ENCODE measurements around the gene FAM83C. TPM values are rescaled to one million over a fixed set of nuclear protein-coding genes. Genes with fewer than 3 reads are reported as not detected.

Gene FAM83C
- total and polyA plus RNA-seq, 9 of the 15 experiments (the other 6 are each of a cell fraction or from before 2014, with no cell fraction given): not detected

DNA sequence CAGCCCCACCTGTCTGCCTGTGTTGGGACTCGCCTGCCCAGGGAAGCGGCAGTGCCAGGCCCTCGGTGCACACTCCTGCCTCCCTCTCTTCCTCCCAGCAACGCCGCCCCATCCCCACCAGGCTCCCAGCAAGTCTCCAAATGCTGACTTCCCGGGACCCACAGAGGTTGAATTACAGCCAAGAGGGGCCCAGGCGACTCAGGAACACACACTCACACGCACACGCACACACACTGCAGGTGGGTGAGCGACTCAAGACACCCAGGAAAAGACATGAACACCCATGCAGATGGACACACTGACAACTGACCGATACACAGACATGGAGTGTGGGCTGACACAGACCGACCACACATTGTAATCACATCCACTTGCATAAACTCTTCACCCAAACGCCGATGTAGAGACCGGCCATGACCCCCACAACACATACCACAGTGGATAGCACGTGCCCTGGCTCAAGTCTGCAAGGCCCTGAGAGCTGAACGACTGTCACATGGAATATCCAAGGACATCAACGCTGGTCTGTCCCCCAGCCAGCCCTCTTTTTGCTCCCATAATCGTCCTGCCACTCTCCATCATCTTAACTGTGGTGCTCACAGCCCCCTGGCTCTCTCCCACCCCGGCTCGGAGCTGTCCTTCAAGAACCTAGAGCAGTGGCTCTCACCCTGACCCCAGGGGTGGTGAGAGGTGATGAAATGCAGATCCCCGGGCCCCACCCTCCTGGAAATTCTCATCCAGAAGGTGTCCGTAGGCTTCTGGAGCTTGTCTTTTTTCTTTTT is 470 bp upstream of the FAM83C start:
- Histone ChIP-seq H4K20me1 (replicated peaks; ENCODE audit: control insufficient read depth, insufficient read depth, low read length) (no peaks in the 10 kb centered on the region), H3K9me3 (replicated peaks; ENCODE audit: control insufficient read depth, insufficient read depth, low read depth, low read length) (no peaks in the 10 kb centered on the region), H3K9me1 (ENCODE audit: control insufficient read depth, insufficient read depth, low read length) (no peaks in the 10 kb centered on the region), H2AFZ (ENCODE audit: low read depth, low read length) (no peak overlapping the region), H3K9ac (ENCODE audit: insufficient read depth in 1 of 2, low read depth in 2 of 2, low read length in 2 of 2) (no peak overlapping the region), H3K79me2 (ENCODE audit: control insufficient read depth, insufficient read depth, low read length) (no peaks in the 10 kb centered on the region), H3K4me2 (ENCODE audit: insufficient read depth, low read length) (no peak overlapping the region), H3K27ac (ENCODE audit: extremely low read depth, low read depth, low read length) (no peak overlapping the region), H3K4me1 (replicated peaks in 1 of 2; ENCODE audit: control insufficient read depth in 2 of 2, insufficient read depth in 2 of 2, low read length in 2 of 2) (peaks cover 0 to 19% of the 10 kb centered on the region in 2 experiments; a peak in 3 of 5 replicates), H3K36me3 (ENCODE audit: control insufficient read depth, insufficient read depth, low read length) (no peaks in the 10 kb centered on the region), H3K4me3 (no peak overlapping the region), H3K27me3 (ENCODE audit: control insufficient read depth in 2 of 2, insufficient read depth in 2 of 2, low read length in 2 of 2) (peaks cover 31 to 60% of the 10 kb centered on the region in 2 experiments)
- in situ Hi-C loops (cut with MboI) (no loop called here), intact Hi-C loops (cut with micrococcal nuclease) (no loop called here)
- CTCF ChIA-PET (ENCODE audit: low intra/inter-chr PET ratio): no interaction called here
- TF ChIP-seq MEF2A (IDR thresholded peaks at IDR 0.05; ENCODE audit: control insufficient read depth, low read depth, low read length) (no peak), ETS2 (tag; IDR thresholded peaks at IDR 0.05; ENCODE audit: borderline replicate concordance, poor library complexity, severe bottlenecking) (no peak), JUNB (CRISPR knock-in tag; conservative IDR thresholded peaks at IDR 0.05) (no peak), HOXB6 (CRISPR knock-in tag; IDR thresholded peaks at IDR 0.05; ENCODE audit: borderline replicate concordance) (no peak), EP400 (IDR thresholded peaks at IDR 0.05) (no peak), PHB2 (IDR thresholded peaks at IDR 0.05; ENCODE audit: low read depth) (no peak), HDAC3 (IDR thresholded peaks at IDR 0.05; ENCODE audit: borderline replicate concordance, partially characterized antibody) (no peak), PHB (CRISPR knock-in tag; IDR thresholded peaks at IDR 0.05) (no peak), MIER1 (IDR thresholded peaks at IDR 0.05; ENCODE audit: low read depth) (no peak), RFX1 (IDR thresholded peaks at IDR 0.05) (no peak), ZNF668 (CRISPR knock-in tag; IDR thresholded peaks at IDR 0.05) (no peak), ZC3H11A (IDR thresholded peaks at IDR 0.05; ENCODE audit: low read depth, low read length) (no peak), ZNF507 (tag; conservative IDR thresholded peaks at IDR 0.05) (no peak), ZNF174 (CRISPR knock-in tag; IDR thresholded peaks at IDR 0.05) (no peak), NFE2L1 (tag; IDR thresholded peaks at IDR 0.05; ENCODE audit: borderline replicate concordance, low read depth) (no peak), SIRT6 (IDR thresholded peaks at IDR 0.05; ENCODE audit: low read depth, low read length) (no peak)
- TF ChIP-seq, protein P1, sequence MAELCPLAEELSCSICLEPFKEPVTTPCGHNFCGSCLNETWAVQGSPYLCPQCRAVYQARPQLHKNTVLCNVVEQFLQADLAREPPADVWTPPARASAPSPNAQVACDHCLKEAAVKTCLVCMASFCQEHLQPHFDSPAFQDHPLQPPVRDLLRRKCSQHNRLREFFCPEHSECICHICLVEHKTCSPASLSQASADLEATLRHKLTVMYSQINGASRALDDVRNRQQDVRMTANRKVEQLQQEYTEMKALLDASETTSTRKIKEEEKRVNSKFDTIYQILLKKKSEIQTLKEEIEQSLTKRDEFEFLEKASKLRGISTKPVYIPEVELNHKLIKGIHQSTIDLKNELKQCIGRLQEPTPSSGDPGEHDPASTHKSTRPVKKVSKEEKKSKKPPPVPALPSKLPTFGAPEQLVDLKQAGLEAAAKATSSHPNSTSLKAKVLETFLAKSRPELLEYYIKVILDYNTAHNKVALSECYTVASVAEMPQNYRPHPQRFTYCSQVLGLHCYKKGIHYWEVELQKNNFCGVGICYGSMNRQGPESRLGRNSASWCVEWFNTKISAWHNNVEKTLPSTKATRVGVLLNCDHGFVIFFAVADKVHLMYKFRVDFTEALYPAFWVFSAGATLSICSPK (IDR thresholded peaks at IDR 0.05; ENCODE audit: borderline replicate concordance): no peak
- TF ChIP-seq, protein P2, sequence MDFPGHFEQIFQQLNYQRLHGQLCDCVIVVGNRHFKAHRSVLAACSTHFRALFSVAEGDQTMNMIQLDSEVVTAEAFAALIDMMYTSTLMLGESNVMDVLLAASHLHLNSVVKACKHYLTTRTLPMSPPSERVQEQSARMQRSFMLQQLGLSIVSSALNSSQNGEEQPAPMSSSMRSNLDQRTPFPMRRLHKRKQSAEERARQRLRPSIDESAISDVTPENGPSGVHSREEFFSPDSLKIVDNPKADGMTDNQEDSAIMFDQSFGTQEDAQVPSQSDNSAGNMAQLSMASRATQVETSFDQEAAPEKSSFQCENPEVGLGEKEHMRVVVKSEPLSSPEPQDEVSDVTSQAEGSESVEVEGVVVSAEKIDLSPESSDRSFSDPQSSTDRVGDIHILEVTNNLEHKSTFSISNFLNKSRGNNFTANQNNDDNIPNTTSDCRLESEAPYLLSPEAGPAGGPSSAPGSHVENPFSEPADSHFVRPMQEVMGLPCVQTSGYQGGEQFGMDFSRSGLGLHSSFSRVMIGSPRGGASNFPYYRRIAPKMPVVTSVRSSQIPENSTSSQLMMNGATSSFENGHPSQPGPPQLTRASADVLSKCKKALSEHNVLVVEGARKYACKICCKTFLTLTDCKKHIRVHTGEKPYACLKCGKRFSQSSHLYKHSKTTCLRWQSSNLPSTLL (IDR thresholded peaks at IDR 0.05): no peak
- DNase-seq (ENCODE audit: extremely low read depth in 1 of 4, low spot score in 3 of 4) (no peak), FAIRE-seq (peak; percentile 37), ATAC-seq (no peak)
- 22% methylated on average over 23 of the region's 23 CpGs for WGBS (ENCODE audit: insufficient coverage, low coverage, missing lambda C conversion rate)
- no TSS peak for BruUV-seq (replicated peaks)
- POLR2A ChIA-PET: interaction anchor here (0.9 to 1.1 kb wide), 2 partner anchors 11 to 164 kb away, joined by 4 to 6 read pairs; no protein-coding TSS in a partner anchor
